H1 (cell line): Measurements from ENCODE around the gene OPN1SW. TPM values are rescaled to one million over a fixed set of nuclear protein-coding genes. Genes with fewer than 3 reads are reported as not detected.

Experiments used
- CTCF ChIA-PET: fragments of 300-600 bp; sonication (Branson Sonifier 250); formaldehyde crosslinking; loops from one replicate; lab custom pipeline; 2021; ENCODE audit not compliant: partially characterized antibody; lab: Charles Lee
- POLR2A ChIA-PET: fragments of 300-600 bp; sonication (Branson Sonifier 250); formaldehyde crosslinking; loops from one replicate; lab custom pipeline; 2021; ENCODE audit warnings: inconsistent platforms; ENCODE audit not compliant: partially characterized antibody; lab: Charles Lee
- DNase-seq, 2 experiments: peaks; one replicate each; pipeline versions ENCODE4 v3.0.0 to v3.0.0-alpha.2; 2010 to 2022; ENCODE audit warnings: low spot score in 2 of 2, low read depth in 1 of 2, mixed read lengths in 1 of 2
- FAIRE-seq: peaks from 2 replicates; lab custom pipeline; 2011; peaks lifted over from hg19 to GRCh38; lab: Jason Lieb, UNC
- H2AFZ ChIP-seq: 2 replicates; pipeline ENCODE4 v1.8.1; 2012; ENCODE audit warnings: low read length, inconsistent platforms
- H2AK5ac ChIP-seq: 2 replicates; pipeline ENCODE4 v1.6.1; 2013; ENCODE audit warnings: low read depth, low read length
- H2BK120ac ChIP-seq: replicated peaks from 2 replicates; pipeline ENCODE3; 2013; ENCODE audit warnings: low read depth, low read length, inconsistent platforms
- H2BK12ac ChIP-seq: 2 replicates; pipeline ENCODE4 v1.6.1; 2013; ENCODE audit warnings: low read depth, low read length
- H2BK15ac ChIP-seq: 2 replicates; pipeline ENCODE4 v1.6.1; 2013; ENCODE audit warnings: low read length
- H2BK20ac ChIP-seq: 2 replicates; pipeline ENCODE4 v1.6.1; 2013; ENCODE audit warnings: low read length
- H2BK5ac ChIP-seq: 2 replicates; pipeline ENCODE4 v1.6.1; 2013; ENCODE audit warnings: low read depth, low read length
- H3K14ac ChIP-seq: 2 replicates; pipeline ENCODE4 v1.6.1; 2013; ENCODE audit warnings: inconsistent platforms; ENCODE audit not compliant: insufficient read length
- H3K18ac ChIP-seq: 2 replicates; pipeline ENCODE4 v1.6.1; 2013; ENCODE audit warnings: low read length; ENCODE audit errors: extremely low read depth
- H3K23ac ChIP-seq: 2 replicates; pipeline ENCODE4 v1.6.1; 2013; ENCODE audit warnings: inconsistent platforms; ENCODE audit not compliant: insufficient read length
- H3K23me2 ChIP-seq: 2 replicates; pipeline ENCODE4 v1.6.1; 2013; ENCODE audit warnings: low read depth, low read length
- H3K27ac ChIP-seq: 2 replicates; pipeline ENCODE4 v1.6.1; 2011; ENCODE audit warnings: low read depth, low read length, inconsistent platforms
- H3K27me3 ChIP-seq, 4 experiments: replicated peaks in 1 of 4; 1 replicate in 1 of 4; 2 replicates in 3 of 4; pipeline versions ENCODE4 v1.6.1 to v1.8.1; 2011 to 2013; ENCODE audit warnings: low read length in 3 of 4, mild to moderate bottlenecking in 3 of 4, inconsistent platforms in 2 of 4, mixed read lengths in 2 of 4, moderate library complexity in 1 of 4; ENCODE audit not compliant: control insufficient read depth in 3 of 4, insufficient read depth in 3 of 4; ENCODE audit errors: extremely low read depth in 1 of 4
- H3K36me3 ChIP-seq, 4 experiments: 2 replicates each; pipeline versions ENCODE4 v1.6.1 to v1.8.1; 2011 to 2013; ENCODE audit warnings: mild to moderate bottlenecking in 4 of 4, low read length in 3 of 4, moderate library complexity in 2 of 4, control low read depth in 1 of 4, inconsistent platforms in 1 of 4; ENCODE audit not compliant: insufficient read depth in 4 of 4, control insufficient read depth in 2 of 4
- H3K4ac ChIP-seq: replicated peaks from 2 replicates; pipeline ENCODE3; 2013; ENCODE audit warnings: low read length, low read depth, mixed read lengths, inconsistent platforms; ENCODE audit not compliant: insufficient read length
- H3K4me1 ChIP-seq, 4 experiments: replicated peaks in 1 of 4; 1 replicate in 1 of 4; 2 replicates in 3 of 4; pipeline versions ENCODE4 v1.6.1 to v1.8.1; 2011 to 2013; ENCODE audit warnings: low read length in 3 of 4, inconsistent platforms in 2 of 4, mixed read lengths in 1 of 4; ENCODE audit not compliant: insufficient read depth in 4 of 4, control insufficient read depth in 3 of 4
- H3K4me2 ChIP-seq, 2 experiments: 2 replicates each; pipeline versions ENCODE4 v1.6.1 to v1.8.1; 2011 to 2013; ENCODE audit warnings: low read depth in 2 of 2, low read length in 2 of 2, control low read depth in 1 of 2, inconsistent platforms in 1 of 2, mild to moderate bottlenecking in 1 of 2; ENCODE audit not compliant: insufficient read depth in 1 of 2
- H3K4me3 ChIP-seq, 4 experiments: fragments of 200-600, 300-600 bp in 1 of 4; sonication (generic), shearing (Covaris generic), sonication (Bioruptor Twin) in 1 of 4; 2 replicates each; pipeline versions ENCODE4 v1.5.1 to v1.8.1; 2011 to 2016; ENCODE audit warnings: low read length in 4 of 4, low read depth in 3 of 4, control low read depth in 2 of 4, inconsistent platforms in 2 of 4, mild to moderate bottlenecking in 2 of 4, mixed read lengths in 1 of 4, moderate library complexity in 1 of 4; ENCODE audit not compliant: insufficient read depth in 2 of 4; ENCODE audit errors: extremely low read depth in 1 of 4
- H3K56ac ChIP-seq: replicated peaks from 2 replicates; pipeline ENCODE3; 2013; ENCODE audit warnings: low read depth, mild to moderate bottlenecking, mixed read lengths, low read length, inconsistent platforms; ENCODE audit not compliant: insufficient read length
- H3K79me1 ChIP-seq: 2 replicates; pipeline ENCODE4 v1.6.1; 2013; ENCODE audit warnings: low read depth, low read length, control low read depth
- H3K79me2 ChIP-seq, 2 experiments: 2 replicates each; pipeline versions ENCODE4 v1.6.1 to v1.8.1; 2012 to 2013; ENCODE audit warnings: low read length in 2 of 2, mild to moderate bottlenecking in 2 of 2, inconsistent platforms in 1 of 2; ENCODE audit not compliant: insufficient read depth in 2 of 2, control insufficient read depth in 1 of 2
- H3K9ac ChIP-seq, 4 experiments: replicated peaks in 1 of 4; 1 replicate in 1 of 4; 2 replicates in 3 of 4; pipeline versions ENCODE4 v1.6.1 to v1.8.1; 2011 to 2013; ENCODE audit warnings: low read depth in 3 of 4, low read length in 3 of 4, control low read depth in 2 of 4, mild to moderate bottlenecking in 2 of 4, moderate library complexity in 2 of 4, inconsistent platforms in 1 of 4; ENCODE audit errors: extremely low read depth in 1 of 4
- H3K9me3 ChIP-seq, 2 experiments: 2 replicates each; pipeline versions ENCODE4 v1.6.1 to v1.8.1; 2012 to 2013; ENCODE audit warnings: mild to moderate bottlenecking in 2 of 2, moderate library complexity in 2 of 2, control low read depth in 1 of 2, inconsistent platforms in 1 of 2, low read depth in 1 of 2, low read length in 1 of 2, mixed read lengths in 1 of 2; ENCODE audit not compliant: insufficient read depth in 2 of 2
- H4K20me1 ChIP-seq, 2 experiments: replicated peaks in 1 of 2; 2 replicates each; pipeline versions ENCODE3 to v1.8.1; 2011 to 2013; ENCODE audit warnings: inconsistent platforms in 2 of 2, low read length in 2 of 2, mild to moderate bottlenecking in 1 of 2; ENCODE audit not compliant: insufficient read depth in 2 of 2, control insufficient read depth in 1 of 2
- H4K5ac ChIP-seq: 2 replicates; pipeline ENCODE4 v1.6.1; 2013; ENCODE audit warnings: low read length, low read depth, mixed read lengths, inconsistent platforms; ENCODE audit not compliant: insufficient read length
- H4K8ac ChIP-seq: 2 replicates; pipeline ENCODE4 v1.8.0; 2013; ENCODE audit warnings: mild to moderate bottlenecking, moderate library complexity, low read length, inconsistent platforms; ENCODE audit not compliant: insufficient read depth; ENCODE audit errors: extremely low read depth
- H4K91ac ChIP-seq: replicated peaks from 2 replicates; pipeline ENCODE3; 2013; ENCODE audit warnings: low read length, mixed read lengths, inconsistent platforms; ENCODE audit not compliant: insufficient read length
- FOSL1 ChIP-seq: IDR thresholded peaks from 2 replicates; pipeline ENCODE4 v1.6.1; 2011; ENCODE audit warnings: mild to moderate bottlenecking, low read depth, low read length, moderate library complexity; ENCODE audit not compliant: insufficient read depth
- POLR2AphosphoS5 ChIP-seq: IDR thresholded peaks from 2 replicates; pipeline ENCODE4 v1.6.1; 2011; ENCODE audit warnings: low read depth, low read length
- RBBP5 ChIP-seq: IDR thresholded peaks from 2 replicates; pipeline ENCODE4 v1.7.1; 2012; ENCODE audit warnings: low read depth, mild to moderate bottlenecking, inconsistent platforms, low read length, moderate library complexity, borderline replicate concordance
- SIRT6 ChIP-seq: IDR thresholded peaks from one replicate; pipeline ENCODE4 v1.7.1; 2012; ENCODE audit warnings: low read length, inconsistent platforms
- SIX5 ChIP-seq: IDR thresholded peaks from 2 replicates; pipeline ENCODE4 v1.6.1; 2011; ENCODE audit warnings: mild to moderate bottlenecking, low read depth, low read length
- WGBS, 2 experiments: shearing (Covaris generic) in 1 of 2; methylation state at CpG; one replicate each; pipeline versions ENCODE4 v1.1.6 to v1.1.7; 2013 to 2015; ENCODE audit warnings: low lambda C conversion rate in 2 of 2, mixed read lengths in 2 of 2, inconsistent platforms in 1 of 2, low coverage in 1 of 2, missing lambda C conversion rate in 1 of 2; ENCODE audit not compliant: insufficient replicate concordance in 2 of 2, insufficient coverage in 1 of 2, insufficient read length in 1 of 2; ENCODE audit errors: extremely low coverage in 1 of 2, missing lambda C conversion rate in 1 of 2; 5-methylcytosine and 5-hydroxymethylcytosine counted together
- long read RNA-seq, 2 experiments: library from RNA in 1 of 2; library from capped mRNA in 1 of 2; stranded (forward); transcript quantifications; one replicate each; pipeline ENCODE4 v2.0.0, GENCODE V29; 2021; ENCODE audit warnings: inconsistent platforms in 1 of 2
- polyA minus RNA-seq, 3 experiments: library from RNA; depleted of rRNA, polyadenylated mRNA; stranded (reverse); fragments of >200 nt; gene quantifications; 1 replicate in 2 of 3; 2 replicates in 1 of 3; pipeline ENCODE4 v1.2.3, GENCODE V29; 2011
- polyA plus RNA-seq, 7 experiments: library from polyadenylated mRNA; depleted of rRNA in 3 of 7; stranded (reverse) in 5 of 7; unstranded in 2 of 7; fragments of >200 nt in 5 of 7; fragments of 200-250 nt in 2 of 7; gene quantifications; 1 replicate in 5 of 7; 2 replicates in 1 of 7; 4 replicates in 1 of 7; pipeline versions ENCODE4 v1.2.1 to v1.2.3, GENCODE V29; 2011 to 2013; ENCODE audit warnings: missing spikeins in 2 of 7, mixed read lengths in 2 of 7
- total RNA-seq: library from RNA; stranded (reverse); fragmentation: NEBNext Ultra II Directional; extraction: Animal tissue kit (Norgen Biotek cat#: 25700); gene quantifications from 2 replicates; pipeline ENCODE4 v1.2.1, GENCODE V29; 2021

The OPN1SW gene, protein sequence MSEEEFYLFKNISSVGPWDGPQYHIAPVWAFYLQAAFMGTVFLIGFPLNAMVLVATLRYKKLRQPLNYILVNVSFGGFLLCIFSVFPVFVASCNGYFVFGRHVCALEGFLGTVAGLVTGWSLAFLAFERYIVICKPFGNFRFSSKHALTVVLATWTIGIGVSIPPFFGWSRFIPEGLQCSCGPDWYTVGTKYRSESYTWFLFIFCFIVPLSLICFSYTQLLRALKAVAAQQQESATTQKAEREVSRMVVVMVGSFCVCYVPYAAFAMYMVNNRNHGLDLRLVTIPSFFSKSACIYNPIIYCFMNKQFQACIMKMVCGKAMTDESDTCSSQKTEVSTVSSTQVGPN
- total RNA-seq (not detected in 2 replicates), polyA plus RNA-seq (2011; rRNA removed) (not detected in 2 replicates), polyA minus RNA-seq (2011; rRNA and poly(A)+ RNA removed) (not detected in 2 replicates)
- not detected for polyA plus RNA-seq (2011; cell fraction: cytosol; rRNA removed)
- polyA plus RNA-seq (2011; cell fraction: nucleus; rRNA removed) = not detected
- not detected in 4 replicates for polyA plus RNA-seq (2012, experiment 1 of 2)
- polyA plus RNA-seq (2012, experiment 2 of 2) = not detected
- polyA plus RNA-seq (2013, experiment 1 of 2) = not detected
- polyA plus RNA-seq (2013, experiment 2 of 2) = not detected
- not detected for polyA minus RNA-seq (2011; cell fraction: cytosol; rRNA and poly(A)+ RNA removed)
- polyA minus RNA-seq (2011; cell fraction: nucleus; rRNA and poly(A)+ RNA removed) = not detected
- long read RNA-seq, experiment 1 = 0 reads
- long read RNA-seq, experiment 2 = 0 reads

DNA sequence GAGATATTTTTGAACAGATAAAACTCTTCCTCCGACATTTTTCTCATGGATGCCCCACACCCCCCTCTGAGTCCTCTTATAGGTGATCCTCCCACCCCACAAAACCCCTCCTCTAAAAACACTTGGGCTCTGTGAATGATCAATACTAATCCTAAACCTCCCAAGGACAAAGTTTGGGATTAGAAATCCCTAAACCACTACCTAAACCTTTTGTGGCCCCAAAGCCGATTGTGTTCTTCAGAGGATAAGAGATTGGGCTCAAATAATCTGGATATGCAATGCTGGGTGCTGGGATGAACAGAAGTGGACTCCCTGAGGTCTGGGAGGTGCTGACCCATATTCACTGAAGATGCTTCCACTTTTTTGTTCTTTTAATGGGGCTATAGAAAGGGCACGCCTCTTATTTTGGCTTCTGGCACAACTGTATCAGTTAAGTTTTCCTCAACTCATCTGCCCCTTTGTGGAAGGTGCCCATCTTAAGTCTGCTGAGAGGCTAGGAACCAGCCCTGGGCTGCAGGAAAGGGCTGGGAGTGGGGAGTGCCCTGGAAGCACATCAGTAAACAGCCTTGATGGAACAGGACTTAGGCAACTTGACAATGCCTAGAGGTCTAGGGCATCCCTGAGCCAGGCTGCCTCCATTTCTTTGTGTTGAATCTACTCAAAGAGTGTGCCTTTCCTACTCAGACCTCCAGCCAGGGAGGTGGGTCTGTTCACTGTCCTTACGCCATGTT lies at the start of gene OPN1SW:
Gene OPN1SW (minus strand): TSS at position 51 of the 731 bp plus-strand sequence. CDS start 13 bp downstream, at position 38.
- no peak within 1 kb of the TSS for H3K4ac ChIP-seq
- H2AK5ac ChIP-seq = no peak within 1 kb of the TSS
- FAIRE-seq = no peak
- no peak within 1 kb of the TSS for H4K8ac ChIP-seq
- H3K9ac ChIP-seq = 0 out of 7 replicates have a peak within 1 kb of the TSS, but pooled peaks of 1 of the 4 experiments have one; percentile 7
- no peak within 1 kb of the TSS for H3K18ac ChIP-seq
- no peak for DNase-seq
- H3K23ac ChIP-seq = no peak within 1 kb of the TSS
- no peak within 1 kb of the TSS for H3K56ac ChIP-seq
- no peak within 1 kb of the TSS for H2AFZ ChIP-seq
- ChIA-PET POLR2A (interaction anchor here (0.7 to 2.8 kb wide), 2 partner anchors 19 to 37 kb away, joined by 3 to 8 read pairs; partner anchors contain the start of gene CALU), CTCF (interaction anchor here (4.1 kb wide), 1 partner anchor 105 kb away, joined by 12 read pairs; no protein-coding TSS in a partner anchor)
- H4K5ac ChIP-seq = no peak within 1 kb of the TSS
- H4K91ac ChIP-seq = no peak within 1 kb of the TSS
- no peaks in the 10 kb centered on the region for H3K23me2 ChIP-seq
- no peaks in the 10 kb centered on the region for H3K79me1 ChIP-seq
- H3K4me3 ChIP-seq = no peak within 1 kb of the TSS
- H3K9me3 ChIP-seq = peaks cover 0 to 4% of the 10 kb centered on the region in 2 experiments; a peak in 2 of 4 replicates
- WGBS, 2 experiments = 90% methylated on average over 4 of the region's 4 CpGs; no CpG with 5 or more reads in 1 of the 2 experiments
- H3K27me3 ChIP-seq = no peaks in the 10 kb centered on the region
- H3K4me2 ChIP-seq = no peak within 1 kb of the TSS
- TF ChIP-seq SIRT6 (no peak), POLR2AphosphoS5 (no peak), SIX5 (no peak), RBBP5 (no peak), FOSL1 (no peak)
- H3K27ac ChIP-seq = no peak within 1 kb of the TSS
- H3K79me2 ChIP-seq = no peaks in the 10 kb centered on the region
- no peak within 1 kb of the TSS for H2BK5ac ChIP-seq
- no peak within 1 kb of the TSS for H2BK20ac ChIP-seq
- H2BK12ac ChIP-seq = no peak within 1 kb of the TSS
- no peaks in the 10 kb centered on the region for H4K20me1 ChIP-seq
- H2BK120ac ChIP-seq = no peak within 1 kb of the TSS
- no peak within 1 kb of the TSS for H2BK15ac ChIP-seq
- no peak within 1 kb of the TSS for H3K14ac ChIP-seq
- H3K4me1 ChIP-seq = no peaks in the 10 kb centered on the region
- H3K36me3 ChIP-seq = peaks cover 2 to 25% (median 14%) of the 10 kb centered on the region in 4 experiments; a peak in 6 of 8 replicates
